Bladder microvascular endothelial cell (primary cell): Measurements from ENCODE around the gene GJD4. TPM values are rescaled to one million over a fixed set of nuclear protein-coding genes. Genes with fewer than 3 reads are reported as not detected.

Experiments
- total RNA-seq: library from RNA; depleted of rRNA; stranded (reverse); fragments of >200 nt; gene quantifications from 2 replicates; pipeline ENCODE4 v1.2.3, GENCODE V29; 2014

GJD4 gene, protein sequence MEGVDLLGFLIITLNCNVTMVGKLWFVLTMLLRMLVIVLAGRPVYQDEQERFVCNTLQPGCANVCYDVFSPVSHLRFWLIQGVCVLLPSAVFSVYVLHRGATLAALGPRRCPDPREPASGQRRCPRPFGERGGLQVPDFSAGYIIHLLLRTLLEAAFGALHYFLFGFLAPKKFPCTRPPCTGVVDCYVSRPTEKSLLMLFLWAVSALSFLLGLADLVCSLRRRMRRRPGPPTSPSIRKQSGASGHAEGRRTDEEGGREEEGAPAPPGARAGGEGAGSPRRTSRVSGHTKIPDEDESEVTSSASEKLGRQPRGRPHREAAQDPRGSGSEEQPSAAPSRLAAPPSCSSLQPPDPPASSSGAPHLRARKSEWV
- total RNA-seq = not detected in 2 replicates

DNA sequence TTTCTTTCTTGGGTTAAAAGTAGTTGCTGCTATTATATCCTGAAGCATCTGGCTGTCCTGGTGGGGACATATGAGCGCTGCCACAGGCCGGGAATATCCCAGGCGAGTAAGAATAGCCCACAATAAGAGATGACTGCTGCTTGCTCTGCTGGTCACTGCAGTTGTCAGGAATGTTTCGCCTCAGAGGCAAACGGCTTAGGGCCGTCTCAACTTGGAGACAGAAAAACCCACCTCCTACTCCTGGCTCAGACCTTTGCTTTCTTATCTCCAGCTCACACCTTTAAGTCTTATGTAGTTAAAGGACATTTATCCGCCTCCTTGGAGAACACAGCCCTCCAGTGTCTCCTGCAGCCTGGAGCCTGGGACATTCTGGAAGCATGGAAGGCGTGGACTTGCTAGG, at the start of gene GJD4:
GJD4 (plus strand) TSS at position 151 of the 400 bp plus-strand sequence; CDS start at position 378, 227 bp downstream.

DNA sequence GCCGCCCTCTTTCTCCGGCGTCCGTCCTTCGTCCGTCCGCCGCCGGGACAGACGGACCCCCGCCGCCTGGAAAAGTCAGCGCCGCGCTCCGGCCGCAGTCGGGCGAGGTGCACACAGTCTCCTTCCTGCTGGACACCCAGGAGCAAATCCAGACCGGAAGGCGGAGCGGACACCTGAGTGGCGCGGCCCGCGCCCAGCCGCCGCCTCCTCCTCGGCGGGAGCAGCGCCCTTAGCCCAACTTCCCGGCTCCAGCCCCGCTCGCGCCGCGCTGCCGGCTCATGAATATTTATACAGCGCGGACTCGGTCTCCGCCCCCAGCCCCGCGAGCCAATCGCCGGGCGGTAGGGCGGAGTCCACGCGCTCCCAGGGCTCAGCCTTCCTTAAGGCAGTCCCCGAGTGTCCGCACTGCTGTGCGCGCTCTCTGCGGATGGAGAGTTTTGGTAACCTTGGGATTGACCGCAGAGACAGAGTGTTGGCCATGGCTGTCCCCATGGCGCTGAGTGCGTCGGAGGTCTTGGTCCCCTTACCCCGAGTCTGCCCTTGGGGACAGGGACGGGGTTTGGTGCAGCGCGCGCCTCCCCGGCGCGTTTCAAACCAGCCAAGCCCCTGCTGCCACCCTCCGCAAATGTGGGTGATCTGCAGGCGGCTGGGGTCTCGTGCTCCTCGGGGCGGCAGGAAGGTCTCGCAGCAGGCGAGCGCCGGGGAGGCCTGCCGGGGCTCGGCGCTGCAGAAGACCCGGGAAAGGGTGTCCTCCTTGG, 37.1 kb downstream of the GJD4 start, which contains the start of gene FZD8:
FZD8 (minus strand) TSS at position 262 of the 758 bp plus-strand sequence. CDS start 867 bp downstream, outside the sequence.

Other genes starting within 250 kb of the GJD4 start
- 10.2 and 23.8 TPM in 2 replicates for gene FZD8, start 37.0 kb downstream of the GJD4 start, total RNA-seq